DOHH2 (cell line): ENCODE data around the gene NUMBL.

Experiments used
- H3F3A ChIP-seq: fragments of 200-600 bp; sonication (generic), shearing (Covaris generic); 2 replicates; pipeline ENCODE4 v1.6.0; 2016; ENCODE audit warnings: antibody characterized with exemption, mild to moderate bottlenecking; ENCODE audit not compliant: control insufficient read depth, insufficient read depth
- H3K27ac ChIP-seq: fragments of 200-600 bp; sonication (generic); 2 replicates; pipeline ENCODE4 v1.5.1; 2014; ENCODE audit warnings: low read depth, mild to moderate bottlenecking, low read length, moderate library complexity
- H3K27me3 ChIP-seq: fragments of 200-600 bp; sonication (generic); 2 replicates; pipeline ENCODE4 v1.6.1; 2014; ENCODE audit warnings: mild to moderate bottlenecking, low read length, mixed read lengths; ENCODE audit not compliant: control insufficient read depth
- H3K36me3 ChIP-seq: fragments of 200-600 bp; sonication (generic); 2 replicates; pipeline ENCODE4 v1.6.1; 2014; ENCODE audit warnings: mild to moderate bottlenecking, low read length, moderate library complexity, mixed read lengths; ENCODE audit not compliant: control insufficient read depth
- H3K4me1 ChIP-seq: fragments of 200-600 bp; sonication (generic); 2 replicates; pipeline ENCODE4 v1.6.1; 2014; ENCODE audit warnings: mild to moderate bottlenecking, low read length, mixed read lengths; ENCODE audit not compliant: control insufficient read depth
- H3K4me2 ChIP-seq: fragments of 200-600 bp; sonication (generic); 2 replicates; pipeline ENCODE4 v1.6.0; 2014; ENCODE audit warnings: mild to moderate bottlenecking, low read length, moderate library complexity
- H3K4me3 ChIP-seq: fragments of 200-600 bp; sonication (generic); 2 replicates; pipeline ENCODE4 v1.5.1; 2014; ENCODE audit warnings: mild to moderate bottlenecking, low read length, mixed read lengths
- H3K79me2 ChIP-seq: fragments of 200-600 bp; sonication (generic); 2 replicates; pipeline ENCODE4 v1.6.1; 2014; ENCODE audit warnings: mild to moderate bottlenecking, low read length, mixed read lengths; ENCODE audit not compliant: control insufficient read depth
- H3K9me2 ChIP-seq: fragments of 200-600 bp; sonication (generic); replicated peaks from 2 replicates; pipeline ENCODE4 v1.6.1; 2014; ENCODE audit warnings: mild to moderate bottlenecking, low read length, mixed read lengths; ENCODE audit not compliant: control insufficient read depth
- H3K9me3 ChIP-seq: fragments of 200-600 bp; sonication (generic); 2 replicates; pipeline ENCODE4 v1.6.1; 2014; ENCODE audit warnings: antibody characterized with exemption, low read length, mixed read lengths; ENCODE audit not compliant: control insufficient read depth, insufficient read depth
- H4K20me1 ChIP-seq: fragments of 200-600 bp; sonication (generic); 2 replicates; pipeline ENCODE4 v1.6.0; 2014; ENCODE audit warnings: low read depth, mild to moderate bottlenecking, antibody characterized with exemption, low read length, moderate library complexity; ENCODE audit not compliant: control insufficient read depth, insufficient read depth
- CTCF ChIP-seq: fragments of 200-600 bp; sonication (generic); IDR thresholded peaks from one replicate; pipeline ENCODE4 v1.5.1; 2014; ENCODE audit warnings: antibody characterized with exemption, mild to moderate bottlenecking, low read depth, low read length; ENCODE audit not compliant: poor library complexity, severe bottlenecking
- EZH2phosphoT487 ChIP-seq: fragments of 200-600 bp; sonication (generic); IDR thresholded peaks from 2 replicates; pipeline ENCODE4 v1.6.1; 2017; ENCODE audit warnings: borderline replicate concordance, mild to moderate bottlenecking, antibody characterized with exemption, low read length, moderate library complexity, mixed read lengths

NUMBL gene

GRCh38 chr19:40683437-40683836 is 7.0 kb downstream of the NUMBL start:
- Histone ChIP-seq H3K9me3 (no peaks in the 10 kb centered on the region), H3K4me2 (no peak overlapping the region), H3K27me3 (no peaks in the 10 kb centered on the region), H3K79me2 (no peaks in the 10 kb centered on the region), H3K4me1 (peaks cover 12% of the 10 kb centered on the region), H3K36me3 (no peaks in the 10 kb centered on the region), H3F3A (no peaks in the 10 kb centered on the region), H4K20me1 (no peaks in the 10 kb centered on the region), H3K27ac (no peak overlapping the region), H3K9me2 (no peaks in the 10 kb centered on the region), H3K4me3 (no peak overlapping the region)
- TF ChIP-seq EZH2phosphoT487 (no peak), CTCF (no peak)

- H3K36me3 ChIP-seq = no peaks in the 10 kb centered on the region
- no peaks in the 10 kb centered on the region for H3K79me2 ChIP-seq
- no peak for TF ChIP-seq EZH2phosphoT487
- no peak overlapping the region for H3K4me2 ChIP-seq
- no peaks in the 10 kb centered on the region for H3F3A ChIP-seq
- no peak overlapping the region for H3K4me3 ChIP-seq
- H3K4me1 ChIP-seq = peaks cover 6% of the 10 kb centered on the region
- no peaks in the 10 kb centered on the region for H3K9me2 ChIP-seq
- H4K20me1 ChIP-seq = no peaks in the 10 kb centered on the region
- no peak overlapping the region for H3K27ac ChIP-seq
- no peaks in the 10 kb centered on the region for H3K27me3 ChIP-seq
- no peaks in the 10 kb centered on the region for H3K9me3 ChIP-seq
Observed at GRCh38 chr19:40682431-40682964, 8.0 kb downstream of the NUMBL start.

GRCh38 chr19:40681039-40681438 is 9.4 kb downstream of the NUMBL start:
- H3K79me2 ChIP-seq = no peaks in the 10 kb centered on the region
- no peaks in the 10 kb centered on the region for H4K20me1 ChIP-seq
- no peaks in the 10 kb centered on the region for H3K9me2 ChIP-seq
- no peaks in the 10 kb centered on the region for H3K4me1 ChIP-seq
- TF ChIP-seq EZH2phosphoT487 = no peak
- no peak for TF ChIP-seq CTCF
- no peaks in the 10 kb centered on the region for H3K36me3 ChIP-seq
- H3K4me3 ChIP-seq = no peak overlapping the region
- H3K27me3 ChIP-seq = no peaks in the 10 kb centered on the region
- no peaks in the 10 kb centered on the region for H3K9me3 ChIP-seq
- H3F3A ChIP-seq = no peaks in the 10 kb centered on the region
- no peak overlapping the region for H3K27ac ChIP-seq
- no peak overlapping the region for H3K4me2 ChIP-seq

- Histone ChIP-seq H3K9me2 (no peaks in the 10 kb centered on the region), H3K27ac (no peak overlapping the region), H3K4me3 (no peak overlapping the region), H3K36me3 (no peaks in the 10 kb centered on the region), H3K27me3 (no peaks in the 10 kb centered on the region), H3K4me2 (no peak overlapping the region), H3K9me3 (no peaks in the 10 kb centered on the region), H3F3A (no peaks in the 10 kb centered on the region), H4K20me1 (no peaks in the 10 kb centered on the region), H3K4me1 (no peaks in the 10 kb centered on the region), H3K79me2 (no peaks in the 10 kb centered on the region)
- TF ChIP-seq CTCF = no peak
- TF ChIP-seq EZH2phosphoT487 = no peak
Observed at GRCh38 chr19:40677156-40677555, 13.3 kb downstream of the NUMBL start.
